Fibroblast of mammary gland (primary cell): ENCODE measurements around the gene SLX4IP.

Experiments
- DNase-seq: peaks from one replicate; pipeline ENCODE4 v3.0.0-alpha.2; 2010; ENCODE audit warnings: low read depth
- H3K4me3 ChIP-seq: 2 replicates; pipeline ENCODE4 v1.5.1; 2011; ENCODE audit warnings: low read depth, mild to moderate bottlenecking, low read length, moderate library complexity; ENCODE audit not compliant: control insufficient read depth
- CTCF ChIP-seq: conservative IDR thresholded peaks from 2 replicates; pipeline ENCODE4 v1.5.1; 2011; ENCODE audit warnings: low read depth, low read length, inconsistent platforms; ENCODE audit not compliant: control insufficient read depth, insufficient read depth

SLX4IP gene

GRCh38 chr20:10521836-10522235, 86.7 kb downstream of the SLX4IP start:
- no peak overlapping the region for H3K4me3 ChIP-seq
- no peak for DNase-seq
- no peak for TF ChIP-seq CTCF

GRCh38 chr20:10522328-10522727, 87.2 kb downstream of the SLX4IP start:
- H3K4me3 ChIP-seq: no peak overlapping the region
- no peak for DNase-seq
- TF ChIP-seq CTCF: no peak

- DNase-seq: peak; percentile 40
- TF ChIP-seq CTCF: no peak
- H3K4me3 ChIP-seq: no peak overlapping the region
Measured at GRCh38 chr20:10523443-10523842, 88.3 kb downstream of the SLX4IP start.

- no peak overlapping the region for H3K4me3 ChIP-seq
- DNase-seq: peak; percentile 76
- no peak for TF ChIP-seq CTCF
Measured at GRCh38 chr20:10524034-10524476, 89.0 kb downstream of the SLX4IP start.

GRCh38 chr20:10524643-10525042, 89.5 kb downstream of the SLX4IP start:
- DNase-seq: peak; percentile 75
- TF ChIP-seq CTCF: no peak
- no peak overlapping the region for H3K4me3 ChIP-seq

- no peak for TF ChIP-seq CTCF
- no peak for DNase-seq
Measured at GRCh38 chr20:10527781-10528180, 92.7 kb downstream of the SLX4IP start.

GRCh38 chr20:10530883-10531282, 95.8 kb downstream of the SLX4IP start:
- TF ChIP-seq CTCF: no peak
- no peak overlapping the region for H3K4me3 ChIP-seq

More at GRCh38 chr20:10527781-10528180, 92.7 kb downstream of the SLX4IP start:
- no peak overlapping the region for H3K4me3 ChIP-seq

More at GRCh38 chr20:10530883-10531282, 95.8 kb downstream of the SLX4IP start:
- no peak for DNase-seq
